A549 (cell line): ENCODE results near the gene DCPS. TPM values are rescaled to one million over a fixed set of nuclear protein-coding genes. Genes with fewer than 3 reads are reported as not detected.

Experiments
- ATAC-seq, 2 experiments: fragments of 200-7000 bp in 1 of 2; fragments of >200 bp in 1 of 2; cut with Nextera tagmentation in 1 of 2; cut with Tn5 transposase in 1 of 2; 3 replicates each; pipeline versions ENCODE4 v1.8.0 to v1.9.1; 2018 to 2020; ENCODE audit warnings: mild to moderate bottlenecking in 1 of 2, moderate library complexity in 1 of 2
- CTCF ChIA-PET: fragments of 300-600 bp; sonication (Branson Sonifier 250); formaldehyde crosslinking; extraction: SDS; loops from one replicate; lab custom pipeline; 2021; ENCODE audit warnings: antibody characterized with exemption, inconsistent platforms; lab: Yijun Ruan, JAX
- POLR2A ChIA-PET: fragments of 350-600 bp; formaldehyde crosslinking; extraction: SDS; loops from one replicate; lab custom pipeline; 2021; ENCODE audit warnings: antibody characterized with exemption, inconsistent platforms; lab: Yijun Ruan, JAX
- DNase-seq, 2 experiments: peaks; one replicate each; pipeline versions ENCODE4 v3.0.0 to v3.0.0-alpha.2; 2011 to 2016; ENCODE audit warnings: low read depth in 1 of 2, low spot score in 1 of 2
- FAIRE-seq: peaks from 2 replicates; lab custom pipeline; 2011; peaks lifted over from hg19 to GRCh38; lab: Jason Lieb, UNC
- H3K27ac ChIP-seq, 2 experiments: fragments of >200 bp; sonication (Bioruptor Twin); formaldehyde crosslinking; 3 replicates each; pipeline ENCODE4 v1.5.1; 2016 to 2017
- H3K4me1 ChIP-seq: fragments of >200 bp; sonication (Bioruptor Twin); formaldehyde crosslinking; 3 replicates; pipeline ENCODE4 v1.6.1; 2016
- H3K4me2 ChIP-seq: fragments of >200 bp; sonication (Bioruptor Twin); formaldehyde crosslinking; 3 replicates; pipeline ENCODE4 v1.6.1; 2016
- H3K4me3 ChIP-seq: fragments of >200 bp; sonication (Bioruptor Twin); formaldehyde crosslinking; 3 replicates; pipeline ENCODE4 v1.5.1; 2016
- H3K9me3 ChIP-seq: fragments of >200 bp; sonication (Bioruptor Twin); formaldehyde crosslinking; 3 replicates; pipeline ENCODE4 v1.6.1; 2016
- BHLHE40 ChIP-seq: IDR thresholded peaks from 2 replicates; pipeline ENCODE4 v1.6.1; 2012; ENCODE audit warnings: low read depth, low read length, inconsistent platforms
- CHD4 ChIP-seq: fragments of 200-600 bp; sonication (generic); IDR thresholded peaks from 2 replicates; pipeline ENCODE4 v1.6.1; 2016; ENCODE audit warnings: antibody characterized with exemption, mild to moderate bottlenecking, borderline replicate concordance
- E2F6 ChIP-seq: IDR thresholded peaks from 2 replicates; pipeline ENCODE4 v1.6.1; 2012; ENCODE audit warnings: low read depth, borderline replicate concordance
- EP300 ChIP-seq, 2 experiments: fragments of >200 bp; sonication (Bioruptor Twin); formaldehyde crosslinking; IDR thresholded peaks; 2 replicates in 1 of 2; 3 replicates in 1 of 2; pipeline ENCODE4 v1.6.1; 2016 to 2017
- ESRRA ChIP-seq: fragments of 150-350 bp; IDR thresholded peaks from 2 replicates; pipeline ENCODE4 v1.6.1; 2014; ENCODE audit warnings: mild to moderate bottlenecking, low read length, borderline replicate concordance
- FOSB ChIP-seq: fragments of 250-450 bp; sonication (Bioruptor Pico); IDR thresholded peaks from 2 replicates; pipeline ENCODE4 v1.5.0; 2020; ENCODE audit warnings: mild to moderate bottlenecking, moderate library complexity
- FOXS1 ChIP-seq: fragments of 250-450 bp; sonication (Bioruptor Pico); IDR thresholded peaks from 2 replicates; pipeline ENCODE4 v1.5.0; 2020; ENCODE audit warnings: mild to moderate bottlenecking, moderate library complexity
- GATA3 ChIP-seq: IDR thresholded peaks from 2 replicates; pipeline ENCODE4 v1.6.1; 2012; ENCODE audit warnings: borderline replicate concordance
- HDAC2 ChIP-seq: fragments of 200-600 bp; sonication (generic); IDR thresholded peaks from 2 replicates; pipeline ENCODE4 v1.6.1; 2016
- HEYL ChIP-seq: fragments of 250-450 bp; sonication (Bioruptor Pico); IDR thresholded peaks from 2 replicates; pipeline ENCODE4 v1.8.0; 2021; ENCODE audit warnings: mild to moderate bottlenecking, moderate library complexity
- MAZ ChIP-seq: fragments of 150-350 bp; IDR thresholded peaks from 2 replicates; pipeline ENCODE4 v1.6.1; 2014; ENCODE audit warnings: antibody characterized with exemption, low read depth, low read length, borderline replicate concordance
- NR3C1 ChIP-seq: fragments of >200 bp; sonication (Bioruptor Twin); formaldehyde crosslinking; IDR thresholded peaks from 3 replicates; pipeline ENCODE4 v1.6.1; 2017
- POLR2AphosphoS2 ChIP-seq: conservative IDR thresholded peaks from 2 replicates; pipeline ENCODE4 v1.6.1; 2012; ENCODE audit warnings: low read length, improper control_type of control experiment, inconsistent platforms
- RAD21 ChIP-seq, 2 experiments: fragments of >200 bp in 1 of 2; sonication (Bioruptor Twin) in 1 of 2; formaldehyde crosslinking in 1 of 2; IDR thresholded peaks in 1 of 2; conservative IDR thresholded peaks in 1 of 2; 2 replicates in 1 of 2; 3 replicates in 1 of 2; pipeline ENCODE4 v1.6.1; 2012 to 2018; ENCODE audit warnings: inconsistent platforms in 1 of 2
- RARB ChIP-seq: fragments of 250-450 bp; sonication (Bioruptor Pico); IDR thresholded peaks from 2 replicates; pipeline ENCODE4 v1.8.0; 2021; ENCODE audit warnings: mild to moderate bottlenecking, moderate library complexity
- SMC3 ChIP-seq: fragments of >200 bp; sonication (Bioruptor Twin); formaldehyde crosslinking; IDR thresholded peaks from 3 replicates; pipeline ENCODE4 v1.6.1; 2018; ENCODE audit warnings: inconsistent platforms
- TFCP2L1 ChIP-seq: fragments of 250-450 bp; sonication (Bioruptor Pico); IDR thresholded peaks from 2 replicates; pipeline ENCODE4 v1.5.0; 2021; ENCODE audit warnings: mild to moderate bottlenecking
- ZFP36 ChIP-seq: fragments of 450-650 bp; IDR thresholded peaks from 2 replicates; pipeline ENCODE4 v1.6.1; 2014; ENCODE audit warnings: borderline replicate concordance; ENCODE audit not compliant: partially characterized antibody
- ZNF302 ChIP-seq: fragments of 250-450 bp; sonication (Bioruptor Pico); IDR thresholded peaks from 2 replicates; pipeline ENCODE4 v1.9.0; 2021; ENCODE audit warnings: inconsistent platforms, mild to moderate bottlenecking, moderate library complexity
- ZSCAN20 ChIP-seq: fragments of 250-450 bp; sonication (Bioruptor Pico); IDR thresholded peaks from 2 replicates; pipeline ENCODE4 v1.8.0; 2022; ENCODE audit warnings: mild to moderate bottlenecking, moderate library complexity
- WGBS: methylation state at CpG from one replicate; pipeline ENCODE4 v1.1.6; 2017; ENCODE audit errors: missing lambda C conversion rate; 5-methylcytosine and 5-hydroxymethylcytosine counted together
- polyA plus RNA-seq, 4 experiments: library from polyadenylated mRNA; depleted of rRNA in 3 of 4; stranded (reverse); fragments of >200 nt; fragmentation: RNase III in 1 of 4; extraction: RNeasy Plus Mini Kit Qiagen cat#74134 plus additional on column Dnase treatment in 1 of 4; gene quantifications; 2 replicates in 3 of 4; 3 replicates in 1 of 4; pipeline ENCODE4 v1.2.3, GENCODE V29; 2011 to 2017
- TF ChIP-seq, protein P1 (sequence below): fragments of 450-650 bp; IDR thresholded peaks from 2 replicates; pipeline ENCODE4 v1.6.1; 2014; ENCODE audit warnings: antibody characterized with exemption
- TF ChIP-seq, protein P2 (sequence below): fragments of >200 bp; sonication (Bioruptor Twin); formaldehyde crosslinking; IDR thresholded peaks from 2 replicates; pipeline ENCODE4 v1.6.1; 2016
- TF ChIP-seq, protein P3 (sequence below): fragments of >200 bp; sonication (Bioruptor Twin); formaldehyde crosslinking; IDR thresholded peaks from 3 replicates; pipeline ENCODE4 v1.5.1; 2016

Gene DCPS
- polyA plus RNA-seq, 2 of the 4 experiments (the other 2 are of a cell fraction), result 17.8 to 23.0 TPM

- H3K27ac ChIP-seq, result no peak overlapping the region
- H3K4me1 ChIP-seq, result peaks cover 40% of the 10 kb centered on the region
- H3K9me3 ChIP-seq, result no peaks in the 10 kb centered on the region
- ATAC-seq (no peak), DNase-seq (no peak), FAIRE-seq (no peak)
- POLR2A ChIA-PET, result no interaction called here
- no peak for TF ChIP-seq E2F6
- TF ChIP-seq BHLHE40, result no peak
- no peak for TF ChIP-seq HDAC2
- TF ChIP-seq GATA3, result no peak
- TF ChIP-seq RAD21 (conservative IDR thresholded peaks at IDR 0.05 in 1 of 2, IDR thresholded peaks at IDR 0.05 in 1 of 2), result no peak
- CTCF ChIA-PET, result interaction anchor here (0.7 kb wide), 1 partner anchor 23 kb away, joined by 3 read pairs; no protein-coding TSS in a partner anchor
- 100% methylated on average over 2 of the region's 9 CpGs for WGBS
- H3K4me3 ChIP-seq, result no peak overlapping the region
- no peak overlapping the region for H3K4me2 ChIP-seq
These were observed 32.8 kb downstream of the DCPS start for GRCh38 chr11:126336671-126337101.

- no peaks in the 10 kb centered on the region for H3K9me3 ChIP-seq
- no peak for DNase-seq
- no peak overlapping the region for H3K4me2 ChIP-seq
- H3K27ac ChIP-seq, result no peak overlapping the region
- TF ChIP-seq ZNF302 (CRISPR knock-in tag), result no peak
- TF ChIP-seq, protein P1, sequence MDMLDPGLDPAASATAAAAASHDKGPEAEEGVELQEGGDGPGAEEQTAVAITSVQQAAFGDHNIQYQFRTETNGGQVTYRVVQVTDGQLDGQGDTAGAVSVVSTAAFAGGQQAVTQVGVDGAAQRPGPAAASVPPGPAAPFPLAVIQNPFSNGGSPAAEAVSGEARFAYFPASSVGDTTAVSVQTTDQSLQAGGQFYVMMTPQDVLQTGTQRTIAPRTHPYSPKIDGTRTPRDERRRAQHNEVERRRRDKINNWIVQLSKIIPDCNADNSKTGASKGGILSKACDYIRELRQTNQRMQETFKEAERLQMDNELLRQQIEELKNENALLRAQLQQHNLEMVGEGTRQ, result no peak
- no peak for TF ChIP-seq HDAC2
- TF ChIP-seq, protein P2, sequence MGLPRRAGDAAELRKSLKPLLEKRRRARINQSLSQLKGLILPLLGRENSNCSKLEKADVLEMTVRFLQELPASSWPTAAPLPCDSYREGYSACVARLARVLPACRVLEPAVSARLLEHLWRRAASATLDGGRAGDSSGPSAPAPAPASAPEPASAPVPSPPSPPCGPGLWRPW, result no peak
- no peak for TF ChIP-seq NR3C1
- no peak for TF ChIP-seq RARB (CRISPR knock-in tag)
- TF ChIP-seq HEYL, result no peak
- no peak for TF ChIP-seq EP300 (IDR thresholded peaks at IDR 0.05)
- TF ChIP-seq FOXS1 (CRISPR knock-in tag), result no peak
- TF ChIP-seq CHD4, result no peak
- no peak for TF ChIP-seq SMC3
- TF ChIP-seq FOSB (CRISPR knock-in tag), result no peak
- TF ChIP-seq ZSCAN20, result no peak
- TF ChIP-seq ZFP36, result no peak
- no peak for TF ChIP-seq ESRRA
- TF ChIP-seq MAZ, result no peak
- TF ChIP-seq, protein P3, sequence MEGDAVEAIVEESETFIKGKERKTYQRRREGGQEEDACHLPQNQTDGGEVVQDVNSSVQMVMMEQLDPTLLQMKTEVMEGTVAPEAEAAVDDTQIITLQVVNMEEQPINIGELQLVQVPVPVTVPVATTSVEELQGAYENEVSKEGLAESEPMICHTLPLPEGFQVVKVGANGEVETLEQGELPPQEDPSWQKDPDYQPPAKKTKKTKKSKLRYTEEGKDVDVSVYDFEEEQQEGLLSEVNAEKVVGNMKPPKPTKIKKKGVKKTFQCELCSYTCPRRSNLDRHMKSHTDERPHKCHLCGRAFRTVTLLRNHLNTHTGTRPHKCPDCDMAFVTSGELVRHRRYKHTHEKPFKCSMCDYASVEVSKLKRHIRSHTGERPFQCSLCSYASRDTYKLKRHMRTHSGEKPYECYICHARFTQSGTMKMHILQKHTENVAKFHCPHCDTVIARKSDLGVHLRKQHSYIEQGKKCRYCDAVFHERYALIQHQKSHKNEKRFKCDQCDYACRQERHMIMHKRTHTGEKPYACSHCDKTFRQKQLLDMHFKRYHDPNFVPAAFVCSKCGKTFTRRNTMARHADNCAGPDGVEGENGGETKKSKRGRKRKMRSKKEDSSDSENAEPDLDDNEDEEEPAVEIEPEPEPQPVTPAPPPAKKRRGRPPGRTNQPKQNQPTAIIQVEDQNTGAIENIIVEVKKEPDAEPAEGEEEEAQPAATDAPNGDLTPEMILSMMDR, result no peak
- TF ChIP-seq POLR2AphosphoS2, result no peak
- TF ChIP-seq TFCP2L1 (CRISPR knock-in tag), result no peak
- TF ChIP-seq, all 56 proteins: peak for 0
- POLR2A ChIA-PET, result no interaction called here
- 70% methylated on average over 2 of the region's 4 CpGs for WGBS
- ATAC-seq (no peak), FAIRE-seq (no peak)
- peaks cover 40% of the 10 kb centered on the region for H3K4me1 ChIP-seq
- CTCF ChIA-PET, result interaction anchor here (0.7 kb wide), 1 partner anchor 23 kb away, joined by 3 read pairs; no protein-coding TSS in a partner anchor
- no peak overlapping the region for H3K4me3 ChIP-seq
These were observed 33.2 kb downstream of the DCPS start for GRCh38 chr11:126337126-126337473.
